WTC11 (cell line): Measurements from ENCODE around the gene FMN2. TPM values are rescaled to one million over a fixed set of nuclear protein-coding genes. Genes with fewer than 3 reads are reported as not detected.

Experiments
- ATAC-seq: fragments of 200-7000 bp; cut with Tn5 transposase; 2 replicates; pipeline ENCODE4 v1.10.0; 2021; ENCODE audit warnings: mild to moderate bottlenecking, moderate library complexity
- CTCF ChIA-PET: fragments of 300-600 bp; sonication (Branson Sonifier 250); formaldehyde crosslinking; loops from one replicate; lab custom pipeline; 2021; ENCODE audit warnings: antibody characterized with exemption; lab: Charles Lee
- POLR2A ChIA-PET: fragments of 350-600 bp; sonication (Branson Sonifier 250); formaldehyde crosslinking; loops from one replicate; lab custom pipeline; 2021; ENCODE audit warnings: antibody characterized with exemption; lab: Charles Lee
- DNase-seq: peaks from one replicate; pipeline ENCODE4 v3.0.0; 2021; ENCODE audit warnings: low spot score
- H3K27ac Mint-ChIP-seq: 2 replicates; pipeline ENCODE4 v1.8.0; 2021; ENCODE audit warnings: mixed read lengths
- H3K27me3 Mint-ChIP-seq: 2 replicates; pipeline ENCODE4 v1.8.0; 2021; ENCODE audit warnings: low read depth, mild to moderate bottlenecking, moderate library complexity, mixed read lengths
- H3K36me3 Mint-ChIP-seq: 2 replicates; pipeline ENCODE4 v1.8.0; 2021; ENCODE audit warnings: mixed read lengths
- H3K4me1 Mint-ChIP-seq: 2 replicates; pipeline ENCODE4 v1.8.0; 2022; ENCODE audit warnings: mixed read lengths
- H3K4me3 Mint-ChIP-seq: 2 replicates; pipeline ENCODE4 v1.8.0; 2021; ENCODE audit warnings: mild to moderate bottlenecking, moderate library complexity, mixed read lengths
- H3K9me3 Mint-ChIP-seq: 2 replicates; pipeline ENCODE4 v1.8.0; 2021; ENCODE audit warnings: mixed read lengths
- ARID4B ChIP-seq: sonication (generic); formaldehyde crosslinking; IDR thresholded peaks from 2 replicates; pipeline ENCODE4 v1.8.0; 2023; ENCODE audit warnings: missing genetic modification reagents, mild to moderate bottlenecking, borderline replicate concordance
- ATF2 ChIP-seq: sonication (generic); formaldehyde crosslinking; IDR thresholded peaks from 2 replicates; pipeline ENCODE4 v1.8.1; 2022; ENCODE audit warnings: low read depth, missing genetic modification reagents, borderline replicate concordance
- E2F5 ChIP-seq: sonication (generic); formaldehyde crosslinking; IDR thresholded peaks from 2 replicates; pipeline ENCODE4 v1.8.1; 2022; ENCODE audit warnings: mild to moderate bottlenecking, moderate library complexity, missing genetic modification reagents
- FOXK1 ChIP-seq: sonication (generic); formaldehyde crosslinking; IDR thresholded peaks from 2 replicates; pipeline ENCODE4 v1.8.0; 2022; ENCODE audit warnings: mild to moderate bottlenecking, moderate library complexity, missing genetic modification reagents
- IRF1 ChIP-seq: sonication (generic); formaldehyde crosslinking; IDR thresholded peaks from 2 replicates; pipeline ENCODE4 v1.8.0; 2023; ENCODE audit warnings: missing genetic modification reagents
- JUN ChIP-seq: sonication (generic); formaldehyde crosslinking; IDR thresholded peaks from 2 replicates; pipeline ENCODE4 v1.8.0; 2023; ENCODE audit warnings: mild to moderate bottlenecking, missing genetic modification reagents
- KAT7 ChIP-seq: sonication (generic); formaldehyde crosslinking; IDR thresholded peaks from 2 replicates; pipeline ENCODE4 v1.8.1; 2023; ENCODE audit warnings: missing genetic modification reagents, mild to moderate bottlenecking, borderline replicate concordance
- MAX ChIP-seq: sonication (generic); formaldehyde crosslinking; IDR thresholded peaks from 2 replicates; pipeline ENCODE4 v1.8.0; 2022; ENCODE audit warnings: mild to moderate bottlenecking, missing genetic modification reagents
- NFE2L1 ChIP-seq: sonication (generic); formaldehyde crosslinking; IDR thresholded peaks from 2 replicates; pipeline ENCODE4 v1.8.1; 2023; ENCODE audit warnings: missing genetic modification reagents
- NFYB ChIP-seq: sonication (generic); formaldehyde crosslinking; conservative IDR thresholded peaks from 2 replicates; pipeline ENCODE4 v1.8.0; 2022; ENCODE audit warnings: low read depth, missing genetic modification reagents
- NR1H2 ChIP-seq: sonication (generic); formaldehyde crosslinking; IDR thresholded peaks from 2 replicates; pipeline ENCODE4 v1.9.0; 2021; ENCODE audit warnings: mild to moderate bottlenecking, moderate library complexity, missing genetic modification reagents
- NR2C2 ChIP-seq: sonication (generic); formaldehyde crosslinking; IDR thresholded peaks from 2 replicates; pipeline ENCODE4 v1.8.0; 2022; ENCODE audit warnings: mild to moderate bottlenecking, missing genetic modification reagents
- RELA ChIP-seq: sonication (generic); formaldehyde crosslinking; IDR thresholded peaks from 2 replicates; pipeline ENCODE4 v1.8.1; 2022; ENCODE audit warnings: missing genetic modification reagents, mild to moderate bottlenecking, borderline replicate concordance
- SOX15 ChIP-seq: fragments of 250-450 bp; sonication (Bioruptor Pico); IDR thresholded peaks from 2 replicates; pipeline ENCODE4 v1.9.0; 2021; ENCODE audit warnings: mild to moderate bottlenecking
- SP1 ChIP-seq: sonication (generic); formaldehyde crosslinking; conservative IDR thresholded peaks from 2 replicates; pipeline ENCODE4 v1.8.1; 2022; ENCODE audit warnings: missing genetic modification reagents
- TCF7 ChIP-seq: sonication (generic); formaldehyde crosslinking; IDR thresholded peaks from 2 replicates; pipeline ENCODE4 v1.8.0; 2022; ENCODE audit warnings: mild to moderate bottlenecking, low read depth, missing genetic modification reagents, moderate library complexity
- USF2 ChIP-seq: sonication (generic); formaldehyde crosslinking; IDR thresholded peaks from 2 replicates; pipeline ENCODE4 v1.8.1; 2023; ENCODE audit warnings: mild to moderate bottlenecking, missing genetic modification reagents, moderate library complexity
- ZBTB21 ChIP-seq: sonication (generic); formaldehyde crosslinking; IDR thresholded peaks from 2 replicates; pipeline ENCODE4 v1.8.1; 2023; ENCODE audit warnings: mild to moderate bottlenecking, missing genetic modification reagents, borderline replicate concordance
- ZBTB43 ChIP-seq: sonication (generic); formaldehyde crosslinking; IDR thresholded peaks from 2 replicates; pipeline ENCODE4 v1.8.1; 2023; ENCODE audit warnings: mild to moderate bottlenecking, missing genetic modification reagents
- ZMAT4 ChIP-seq: fragments of 250-450 bp; sonication (Bioruptor Pico); IDR thresholded peaks from 2 replicates; pipeline ENCODE4 v1.9.0; 2021; ENCODE audit warnings: mild to moderate bottlenecking
- ZNF121 ChIP-seq: sonication (generic); formaldehyde crosslinking; IDR thresholded peaks from 2 replicates; pipeline ENCODE4 v1.8.0; 2023; ENCODE audit warnings: missing genetic modification reagents
- ZNF416 ChIP-seq: fragments of 250-450 bp; sonication (Bioruptor Pico); IDR thresholded peaks from 2 replicates; pipeline ENCODE4 v1.9.0; 2021; ENCODE audit warnings: mild to moderate bottlenecking, inconsistent platforms
- total RNA-seq: library from RNA; stranded (reverse); gene quantifications from 3 replicates; pipeline ENCODE4 v1.2.3, GENCODE V29; 2021

The FMN2 gene
- total RNA-seq, 1 experiment from 2014 or later, result 1.8 TPM

GRCh38 chr1:240420766-240421165 is 329.1 kb downstream of the FMN2 start (continued):
- TF ChIP-seq USF2 (CRISPR knock-in tag), result no peak
- TF ChIP-seq NR2C2 (CRISPR knock-in tag), result no peak
- TF ChIP-seq ATF2 (CRISPR knock-in tag), result no peak
- TF ChIP-seq ZBTB43 (CRISPR knock-in tag), result no peak
- TF ChIP-seq MAX (CRISPR knock-in tag), result no peak
- TF ChIP-seq SOX15 (CRISPR knock-in tag), result no peak
- TF ChIP-seq ZMAT4, result no peak
- no peak for TF ChIP-seq NR1H2 (CRISPR knock-in tag)
- no peak for TF ChIP-seq ZBTB21 (CRISPR knock-in tag)
- no peak for TF ChIP-seq RELA (CRISPR knock-in tag)
- TF ChIP-seq SP1, result no peak
- TF ChIP-seq TCF7 (CRISPR knock-in tag), result no peak
- TF ChIP-seq NFE2L1 (CRISPR knock-in tag), result no peak

- Mint-ChIP-seq H3K27ac (no peak overlapping the region), H3K36me3 (no peaks in the 10 kb centered on the region)
- ATAC-seq, result no peak
These were observed 331.7 kb downstream of the FMN2 start for GRCh38 chr1:240423246-240423924.

GRCh38 chr1:240424740-240425464 is 333.2 kb downstream of the FMN2 start:
- Mint-ChIP-seq H3K4me3 (no peak overlapping the region), H3K4me1 (no peaks in the 10 kb centered on the region), H3K36me3 (no peaks in the 10 kb centered on the region), H3K9me3 (peaks cover 4% of the 10 kb centered on the region; the same call in 1 of the 2 replicates), H3K27me3 (no peaks in the 10 kb centered on the region), H3K27ac (no peak overlapping the region)
- ATAC-seq, result no peak
- no peak for DNase-seq
- CTCF ChIA-PET, result no interaction called here
- POLR2A ChIA-PET, result no interaction called here
- TF ChIP-seq ZNF121 (CRISPR knock-in tag) (no peak), NR1H2 (CRISPR knock-in tag) (no peak), IRF1 (no peak), JUN (CRISPR knock-in tag) (no peak), KAT7 (no peak), ZNF416 (CRISPR knock-in tag) (no peak), FOXK1 (CRISPR knock-in tag) (no peak), NFE2L1 (CRISPR knock-in tag) (no peak), ARID4B (CRISPR knock-in tag) (no peak), E2F5 (no peak), NR2C2 (CRISPR knock-in tag) (no peak)

More at GRCh38 chr1:240423246-240423924, 331.7 kb downstream of the FMN2 start:
- DNase-seq, result no peak
- TF ChIP-seq NFYB (CRISPR knock-in tag), result no peak
- ChIA-PET POLR2A (no interaction called here), CTCF (no interaction called here)
- no peaks in the 10 kb centered on the region for H3K4me1 Mint-ChIP-seq
- H3K4me3 Mint-ChIP-seq, result no peak overlapping the region
- H3K9me3 Mint-ChIP-seq, result peaks cover 4% of the 10 kb centered on the region; the same call in 1 of the 2 replicates
- H3K27me3 Mint-ChIP-seq, result no peaks in the 10 kb centered on the region
